Immature natural killer cell (primary cell): ENCODE data around the gene STX3. TPM values are rescaled to one million over a fixed set of nuclear protein-coding genes. Genes with fewer than 3 reads are reported as not detected.
"Not testable (repeated sequence)": the region's sequence is repeated elsewhere in the genome, so short reads cannot be mapped to it uniquely, and the experiment has no call there.

Experiments used
- DNase-seq, 3 donors: peaks; one replicate each; pipeline ENCODE4 v3.0.0; 2022; ENCODE audit warnings: mixed read lengths in 1 of 3
- H3K27ac Mint-ChIP-seq, 6 donors: one replicate each; pipeline ENCODE4 v1.8.0; 2020; ENCODE audit warnings: mixed read lengths in 6 of 6, mild to moderate bottlenecking in 5 of 6, inconsistent platforms in 4 of 6, moderate library complexity in 3 of 6
- H3K27me3 Mint-ChIP-seq, 3 donors: one replicate each; pipeline ENCODE4 v1.8.0; 2020 to 2021; ENCODE audit warnings: low read depth in 3 of 3, mild to moderate bottlenecking in 3 of 3, mixed read lengths in 3 of 3, moderate library complexity in 3 of 3, inconsistent platforms in 1 of 3
- H3K36me3 Mint-ChIP-seq, 3 donors: one replicate each; pipeline ENCODE4 v1.8.0; 2020; ENCODE audit warnings: mixed read lengths in 3 of 3, inconsistent platforms in 2 of 3, mild to moderate bottlenecking in 2 of 3
- H3K4me1 Mint-ChIP-seq, 2 donors: one replicate each; pipeline ENCODE4 v1.8.0; 2020; ENCODE audit warnings: inconsistent platforms in 2 of 2, mild to moderate bottlenecking in 2 of 2, mixed read lengths in 2 of 2, moderate library complexity in 1 of 2
- H3K4me3 Mint-ChIP-seq, 5 donors: one replicate each; pipeline ENCODE4 v1.8.0; 2020; ENCODE audit warnings: mild to moderate bottlenecking in 5 of 5, mixed read lengths in 5 of 5, inconsistent platforms in 3 of 5, moderate library complexity in 3 of 5
- H3K9me3 Mint-ChIP-seq, 6 donors: one replicate each; pipeline ENCODE4 v1.8.0; 2020; ENCODE audit warnings: mild to moderate bottlenecking in 6 of 6, mixed read lengths in 6 of 6, inconsistent platforms in 4 of 6, moderate library complexity in 3 of 6
- polyA plus RNA-seq, 3 donors: library from polyadenylated mRNA; unstranded; fragments of 300-500 nt; fragmentation: Illumina TruSeq; gene quantifications; one replicate each; pipeline ENCODE4 v1.2.3, GENCODE V29; 2021

Gene STX3
- polyA plus RNA-seq, 3 donors from 2014 or later, result 3.1 to 9.6 (median 7.0) TPM

- Mint-ChIP-seq H3K27ac (peak overlapping the region in 1 of 6 donors; percentile 84), H3K9me3 (no peaks in the 10 kb centered on the region), H3K36me3 (peaks cover 6 to 15% (median 9%) of the 10 kb centered on the region in 3 donors), H3K4me1 (peaks cover 23 to 37% of the 10 kb centered on the region in 2 donors), H3K4me3 (no peak overlapping the region), H3K27me3 (peaks cover 6 to 9% (median 8%) of the 10 kb centered on the region in 3 donors)
- no peak for DNase-seq
Measured at GRCh38 chr11:59807047-59807610, 52.0 kb downstream of the STX3 start.

GRCh38 chr11:59810189-59810910 is 55.2 kb downstream of the STX3 start, which contains the start of gene MRPL16:
Gene MRPL16, minus strand, starts transcription at chr11:59810778. Its CDS starts 120 bp downstream, at chr11:59810658.
- Mint-ChIP-seq H3K27me3 (peaks cover 6 to 11% (median 8%) of the 10 kb centered on the region in 3 donors), H3K4me1 (peaks cover 28 to 37% of the 10 kb centered on the region in 2 donors), H3K4me3 (peak within 1 kb of the TSS; percentile 90 to 95 (median 91)), H3K27ac (peak within 1 kb of the TSS; percentile 83 to 91 (median 88)), H3K36me3 (peaks cover 3 to 11% (median 9%) of the 10 kb centered on the region in 3 donors), H3K9me3 (no peaks in the 10 kb centered on the region)
- DNase-seq, result peak; percentile 81 to 86 (median 83)

- H3K27ac Mint-ChIP-seq, result peak overlapping the region; percentile 83 to 91 (median 88)
- H3K27me3 Mint-ChIP-seq, result peaks cover 6 to 11% (median 8%) of the 10 kb centered on the region in 3 donors
- H3K4me3 Mint-ChIP-seq, result peak overlapping the region; percentile 90 to 95 (median 91)
- H3K36me3 Mint-ChIP-seq, result peaks cover 3 to 11% (median 9%) of the 10 kb centered on the region in 3 donors
- DNase-seq, result no peak
- H3K4me1 Mint-ChIP-seq, result peaks cover 28 to 37% of the 10 kb centered on the region in 2 donors
- H3K9me3 Mint-ChIP-seq, result no peaks in the 10 kb centered on the region
Measured at GRCh38 chr11:59810911-59811259, 55.7 kb downstream of the STX3 start.

- peaks cover 0 to under 1% (median 0%) of the 10 kb centered on the region in 3 donors for H3K36me3 Mint-ChIP-seq
- peaks cover 2 to 12% (median 11%) of the 10 kb centered on the region in 3 donors for H3K27me3 Mint-ChIP-seq
- peaks cover 28 to 37% of the 10 kb centered on the region in 2 donors for H3K4me1 Mint-ChIP-seq
- peak overlapping the region in 3 of 5 donors; percentile 18 to 28 (median 23) for H3K4me3 Mint-ChIP-seq
- H3K27ac Mint-ChIP-seq, result no peak overlapping the region
- no peaks in the 10 kb centered on the region for H3K9me3 Mint-ChIP-seq
- DNase-seq, result no peak
Measured at GRCh38 chr11:59812220-59812619, 57.0 kb downstream of the STX3 start.

GRCh38 chr11:59813364-59813763 is 58.2 kb downstream of the STX3 start:
- peaks cover 28 to 37% of the 10 kb centered on the region in 2 donors for H3K4me1 Mint-ChIP-seq
- H3K27ac Mint-ChIP-seq, result no peak overlapping the region
- H3K36me3 Mint-ChIP-seq, result no peaks in the 10 kb centered on the region
- H3K4me3 Mint-ChIP-seq, result peak overlapping the region in 1 of 5 donors; percentile 40
- no peaks in the 10 kb centered on the region for H3K9me3 Mint-ChIP-seq
- H3K27me3 Mint-ChIP-seq, result peaks cover 2 to 12% (median 11%) of the 10 kb centered on the region in 3 donors
- no peak for DNase-seq

GRCh38 chr11:59814021-59814420 is 58.8 kb downstream of the STX3 start:
- H3K27me3 Mint-ChIP-seq, result peaks cover 2 to 12% (median 11%) of the 10 kb centered on the region in 3 donors
- peaks cover 24 to 37% of the 10 kb centered on the region in 2 donors for H3K4me1 Mint-ChIP-seq
- peak overlapping the region in 1 of 6 donors; percentile 40 for H3K27ac Mint-ChIP-seq
- peak overlapping the region; percentile 7 to 51 (median 26) for H3K4me3 Mint-ChIP-seq
- DNase-seq, result no peak
- no peaks in the 10 kb centered on the region for H3K36me3 Mint-ChIP-seq
- no peaks in the 10 kb centered on the region for H3K9me3 Mint-ChIP-seq

GRCh38 chr11:59815754-59816153 is 60.6 kb downstream of the STX3 start:
- Mint-ChIP-seq H3K27me3 (peaks cover under 1 to 9% (median 4%) of the 10 kb centered on the region in 3 donors), H3K4me1 (peaks cover 11 to 22% of the 10 kb centered on the region in 2 donors), H3K27ac (no peak overlapping the region), H3K9me3 (no peaks in the 10 kb centered on the region), H3K4me3 (no peak overlapping the region), H3K36me3 (no peaks in the 10 kb centered on the region)
- no peak for DNase-seq

GRCh38 chr11:59816434-59816833 is 61.3 kb downstream of the STX3 start:
- H3K36me3 Mint-ChIP-seq, H3K9me3 Mint-ChIP-seq, H3K27me3 Mint-ChIP-seq, H3K4me3 Mint-ChIP-seq, H3K27ac Mint-ChIP-seq, DNase-seq: not testable (repeated sequence)
- H3K4me1 Mint-ChIP-seq, result peaks cover 6 to 15% of the 10 kb centered on the region in 2 donors

- Mint-ChIP-seq H3K4me3 (no peak overlapping the region), H3K27me3 (peaks cover 0 to 5% (median 0%) of the 10 kb centered on the region in 3 donors), H3K27ac (no peak overlapping the region), H3K36me3 (no peaks in the 10 kb centered on the region), H3K9me3 (no peaks in the 10 kb centered on the region), H3K4me1 (peaks cover 6 to 21% of the 10 kb centered on the region in 2 donors)
- DNase-seq, result no peak
Measured at GRCh38 chr11:59818572-59818971, 63.4 kb downstream of the STX3 start.

- peak in 2 of 3 donors; percentile 22 to 34 for DNase-seq
- no peak overlapping the region for H3K27ac Mint-ChIP-seq
Measured at GRCh38 chr11:59822989-59823566, 67.9 kb downstream of the STX3 start.

GRCh38 chr11:59829358-59829757 is 74.2 kb downstream of the STX3 start:
- H3K27ac Mint-ChIP-seq, result no peak overlapping the region

More at GRCh38 chr11:59822989-59823566, 67.9 kb downstream of the STX3 start:
- peaks cover 2 to 14% of the 10 kb centered on the region in 2 donors for H3K4me1 Mint-ChIP-seq
- no peaks in the 10 kb centered on the region for H3K36me3 Mint-ChIP-seq
- no peaks in the 10 kb centered on the region for H3K9me3 Mint-ChIP-seq
- H3K27me3 Mint-ChIP-seq, result peaks cover 0 to 3% (median 0%) of the 10 kb centered on the region in 3 donors
- H3K4me3 Mint-ChIP-seq, result peak overlapping the region in 1 of 5 donors; percentile 8

GRCh38 chr11:59833602-59834001 is 78.4 kb downstream of the STX3 start:
- Mint-ChIP-seq H3K36me3 (no peaks in the 10 kb centered on the region), H3K4me1 (no peaks in the 10 kb centered on the region), H3K27me3 (peaks cover 2 to 6% (median 5%) of the 10 kb centered on the region in 3 donors), H3K27ac (no peak overlapping the region), H3K9me3 (no peaks in the 10 kb centered on the region), H3K4me3 (no peak overlapping the region)
- no peak for DNase-seq

More at GRCh38 chr11:59829358-59829757, 74.2 kb downstream of the STX3 start:
- no peak overlapping the region for H3K4me3 Mint-ChIP-seq
- no peaks in the 10 kb centered on the region for H3K4me1 Mint-ChIP-seq
- H3K36me3 Mint-ChIP-seq, result no peaks in the 10 kb centered on the region
- no peaks in the 10 kb centered on the region for H3K9me3 Mint-ChIP-seq
- peaks cover 0 to 3% (median 2%) of the 10 kb centered on the region in 3 donors for H3K27me3 Mint-ChIP-seq
- no peak for DNase-seq

- Mint-ChIP-seq H3K9me3 (no peaks in the 10 kb centered on the region), H3K27ac (no peak overlapping the region), H3K36me3 (no peaks in the 10 kb centered on the region), H3K4me1 (no peaks in the 10 kb centered on the region), H3K27me3 (peaks cover 2 to 15% (median 3%) of the 10 kb centered on the region in 3 donors), H3K4me3 (no peak overlapping the region)
- no peak for DNase-seq
Measured at GRCh38 chr11:59839615-59840014, 84.4 kb downstream of the STX3 start.

- Mint-ChIP-seq H3K36me3 (no peaks in the 10 kb centered on the region), H3K9me3 (no peaks in the 10 kb centered on the region), H3K27ac (no peak overlapping the region), H3K4me3 (no peak overlapping the region), H3K27me3 (peaks cover 3 to 9% (median 4%) of the 10 kb centered on the region in 3 donors), H3K4me1 (no peaks in the 10 kb centered on the region)
- no peak for DNase-seq
Measured at GRCh38 chr11:59841514-59841913, 86.3 kb downstream of the STX3 start.
